Right renal cortex interstitium (tissue), 3 donors: ENCODE data around the gene LZTS3. TPM values are rescaled to one million over a fixed set of nuclear protein-coding genes. Genes with fewer than 3 reads are reported as not detected.

Source experiments
- DNase-seq, 3 donors: peaks; one replicate each; pipeline ENCODE4 v3.0.0-alpha.2; 2013; ENCODE audit warnings: low read depth in 3 of 3, low spot score in 2 of 3
- polyA plus RNA-seq, 3 donors: library from polyadenylated mRNA; unstranded; fragments of 120-200 nt; gene quantifications; one replicate each; pipeline ENCODE4 v1.2.1, GENCODE V29; 2013; ENCODE audit not compliant: insufficient read length in 3 of 3

LZTS3 gene
- polyA plus RNA-seq, 3 donors, result 12.5 to 13.0 (median 12.8) TPM

DNA sequence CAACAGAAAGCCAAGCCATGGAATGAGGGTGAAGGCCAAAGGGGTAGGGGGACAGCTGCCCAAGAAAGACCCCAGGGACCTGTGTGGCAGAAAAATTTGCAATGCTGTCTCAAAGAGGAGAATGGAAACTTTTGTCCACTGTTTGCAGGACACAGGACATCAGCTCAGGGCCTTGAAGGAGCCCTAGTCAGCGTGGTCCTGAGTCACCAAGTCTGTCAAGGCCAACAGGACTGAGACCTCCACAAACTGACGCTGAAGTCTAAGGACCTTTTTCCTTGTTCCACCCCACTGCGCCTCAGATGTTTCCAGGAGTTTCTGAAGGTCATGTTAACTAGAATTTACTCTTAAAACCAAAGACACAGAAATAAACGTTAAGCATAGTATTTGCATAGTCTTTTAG is 57.0 kb downstream of the LZTS3 start:
- DNase-seq, result no peak

DNA sequence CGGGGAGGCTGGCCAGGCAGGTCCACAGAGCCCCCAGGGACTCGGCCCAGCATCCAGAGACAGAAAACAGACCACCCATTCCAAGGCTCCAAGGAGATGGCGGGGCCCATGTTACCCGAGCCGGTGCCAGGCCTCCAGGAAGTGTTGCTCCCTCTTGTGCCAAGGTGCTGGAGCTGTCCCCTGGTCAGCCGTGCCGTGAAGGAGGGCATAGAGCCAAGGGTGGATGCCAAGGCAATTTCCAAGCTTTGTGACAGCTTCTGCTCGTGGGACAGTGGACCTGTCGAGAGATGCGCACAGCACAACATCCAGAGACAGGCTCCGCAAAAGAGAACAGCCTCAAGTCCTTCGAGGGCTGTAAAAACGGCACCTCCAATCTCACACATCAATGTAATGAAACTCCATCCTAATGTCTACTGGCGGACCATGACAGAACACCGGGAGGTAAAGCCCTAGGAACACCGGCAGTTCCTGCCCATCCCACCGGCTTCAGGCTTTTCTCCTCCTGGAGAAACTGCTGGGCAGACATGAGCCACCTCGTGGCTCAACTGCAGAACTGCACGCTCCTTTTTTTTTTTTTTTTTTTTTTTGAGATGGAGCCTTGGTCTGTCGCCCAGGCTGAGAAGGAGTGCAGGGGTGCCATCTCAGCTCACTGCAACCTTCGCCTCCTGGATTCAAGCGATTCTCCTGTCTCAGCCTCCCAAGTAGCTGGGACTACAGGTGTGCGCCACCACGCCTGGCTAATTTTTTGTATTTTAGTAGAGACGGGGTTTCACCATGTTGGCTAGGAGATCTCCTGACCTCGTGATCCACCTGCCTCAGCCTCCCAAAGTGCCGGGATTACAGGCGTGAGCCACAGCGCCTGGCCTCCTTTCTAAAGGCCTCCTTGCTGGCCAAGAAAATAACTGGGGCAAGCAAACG is 57.9 kb downstream of the LZTS3 start:
- peak in 2 of 3 donors; percentile 14 to 36 for DNase-seq

Other genes with a start within 250 kb of the LZTS3 start
- under 1 TPM in 2 of 3 donors, not detected in 1; 0.22 to 0.34 TPM for gene GNRH2, start 129.9 kb downstream of the LZTS3 start, polyA plus RNA-seq
- gene MRPS26, start 127.5 kb downstream of the LZTS3 start, polyA plus RNA-seq, result 10 to 100 TPM; 49.1 to 57.7 (median 49.6) TPM
- gene OXT, start 101.9 kb downstream of the LZTS3 start, polyA plus RNA-seq, result under 1 TPM in 2 of 3 donors, not detected in 1; 0.40 to 0.47 TPM
- not detected for gene AVP, start 88.8 kb downstream of the LZTS3 start, polyA plus RNA-seq
- gene FASTKD5, start 13.7 kb downstream of the LZTS3 start, polyA plus RNA-seq, result 10 to 100 TPM; 20.4 to 22.5 (median 20.8) TPM
- 10 to 100 TPM in 2 of 3 donors, 1 to 10 TPM in 1; 8.5 to 10.3 (median 10.0) TPM for gene UBOX5, start 13.7 kb downstream of the LZTS3 start, polyA plus RNA-seq
- 10 to 100 TPM; 46.7 to 55.0 (median 51.2) TPM for gene DDRGK1, start 31.1 kb upstream of the LZTS3 start, polyA plus RNA-seq
- gene ITPA, start 35.9 kb upstream of the LZTS3 start, polyA plus RNA-seq, result 10 to 100 TPM; 43.2 to 46.1 (median 45.6) TPM
- gene SLC4A11, start 65.6 kb upstream of the LZTS3 start, polyA plus RNA-seq, result 1 to 10 TPM; 1.6 to 1.7 (median 1.6) TPM
- gene DNAAF9, start 234.1 kb upstream of the LZTS3 start, polyA plus RNA-seq, result 10 to 100 TPM; 26.0 to 28.6 (median 26.0) TPM